ENCODE results near the gene RRP12.

DNA sequence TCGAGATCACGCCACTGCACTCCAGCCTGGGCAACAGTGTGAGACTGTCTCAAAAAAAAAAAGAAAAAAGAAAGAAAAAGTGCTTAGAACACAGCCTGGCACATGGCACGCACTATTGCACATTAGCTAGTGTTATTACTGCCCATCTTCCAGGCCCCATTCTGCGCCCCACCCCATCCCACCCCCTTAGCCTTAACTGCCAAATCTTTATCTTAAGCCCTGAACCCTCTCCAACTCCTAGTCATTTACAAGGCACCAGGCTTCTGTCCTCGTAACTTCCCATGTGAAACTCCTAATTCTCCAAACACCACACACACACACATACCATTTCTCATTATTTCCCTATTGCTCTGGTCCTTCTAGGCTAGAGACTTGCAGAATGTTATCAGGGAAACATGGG is 71.4 kb downstream of the RRP12 start:
- TF ChIP-seq POLR2A (IDR thresholded peaks at IDR 0.05; ENCODE audit: low read length): no peak
- TF ChIP-seq GATA1 (IDR thresholded peaks at IDR 0.05; ENCODE audit: low read depth, low read length): no peak
